ENCODE results near the gene SUSD5.
"Not testable (repeated sequence)": the region's sequence is repeated elsewhere in the genome, so short reads cannot be mapped to it uniquely, and the experiment has no call there.

Gene SUSD5

DNA sequence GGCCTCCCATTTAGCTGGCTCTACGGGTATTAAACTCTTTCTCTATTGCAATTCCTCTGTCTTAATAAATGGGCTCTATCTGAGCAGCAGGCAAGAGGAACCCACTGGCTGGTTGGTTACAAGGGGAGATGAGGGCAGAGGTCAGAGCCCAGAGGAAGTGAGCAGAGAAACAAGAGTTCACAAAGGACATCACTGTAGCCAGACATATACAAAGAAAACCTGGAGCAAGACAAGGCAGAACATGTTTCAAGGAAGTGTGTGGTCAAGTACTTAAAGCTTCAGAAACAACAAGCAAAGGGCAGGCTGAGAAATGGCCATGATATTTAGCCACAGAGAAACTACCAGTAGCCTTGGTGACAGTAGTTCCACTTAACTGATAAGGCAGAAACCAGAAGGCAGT lies 24.3 kb downstream of the SUSD5 start:
- DNase-seq (ENCODE audit: low read depth), result no peak

GRCh38 chr3:33187368-33187634 lies 31.3 kb downstream of the SUSD5 start:
- DNase-seq (ENCODE audit: low read depth), result no peak

DNA sequence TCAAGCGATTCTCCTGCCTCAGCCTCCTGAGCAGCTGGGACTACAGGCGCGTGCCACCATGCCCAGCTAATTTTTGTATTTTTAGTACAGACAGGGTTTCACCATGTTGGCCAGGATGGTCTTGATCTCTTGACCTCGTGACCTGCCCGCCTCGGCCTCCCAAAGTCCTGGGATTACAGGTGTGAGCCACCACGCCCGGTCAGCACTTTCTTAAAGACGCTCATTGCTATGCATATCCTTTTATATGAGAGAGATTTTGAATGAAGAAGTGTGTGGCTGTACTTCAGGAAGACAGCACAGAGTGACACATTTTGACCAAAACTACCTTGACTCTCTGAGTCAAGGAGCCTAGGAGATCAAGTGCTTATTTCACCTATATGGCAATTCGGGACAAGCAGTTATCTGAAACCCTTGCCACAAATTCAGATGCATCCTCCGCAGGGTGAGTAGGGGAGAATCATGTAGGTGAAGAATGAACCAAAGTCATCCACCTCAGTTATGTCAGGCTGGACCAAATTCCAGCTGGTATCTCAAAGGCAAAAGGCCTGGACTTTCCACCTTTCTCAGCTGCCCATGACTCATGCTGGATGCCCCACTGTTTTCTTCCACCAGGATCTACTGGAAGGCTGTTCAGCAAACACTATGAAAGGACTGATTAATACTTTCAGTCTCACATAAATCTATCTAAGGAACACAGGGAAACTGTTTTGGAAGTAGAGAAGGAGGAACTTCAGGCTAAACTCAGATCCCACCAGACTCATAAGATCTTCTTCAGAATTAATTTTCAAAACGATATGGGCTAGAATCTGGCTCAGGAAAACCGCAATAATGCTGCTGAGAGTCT lies 31.9 kb downstream of the SUSD5 start:
- DNase-seq (ENCODE audit: low read depth), result no peak

DNA sequence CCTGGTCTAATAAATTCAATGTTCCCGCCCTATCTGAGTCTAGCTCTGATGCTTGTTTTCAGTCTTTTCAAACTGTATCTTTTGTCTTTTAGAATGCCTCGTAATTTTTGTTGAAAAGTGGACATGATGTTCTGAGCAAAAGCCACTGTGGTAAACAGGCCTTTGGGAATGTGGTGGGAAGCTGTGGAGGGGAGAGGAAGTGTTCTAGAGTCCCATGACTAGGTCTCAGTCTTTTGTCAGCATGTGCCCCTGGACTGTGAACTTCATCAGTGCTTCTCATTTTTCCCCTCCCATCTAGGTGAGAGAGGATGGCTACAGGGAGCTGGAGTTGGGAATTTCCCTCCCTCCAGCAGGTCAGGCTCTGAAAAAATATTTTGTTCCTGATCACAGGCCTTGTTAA lies 33.7 kb downstream of the SUSD5 start:
- DNase-seq (ENCODE audit: low read depth), result no peak

- DNase-seq (ENCODE audit: low read depth), result not testable (repeated sequence)
Measured at GRCh38 chr3:33181641-33182040, 37.0 kb downstream of the SUSD5 start.

DNA sequence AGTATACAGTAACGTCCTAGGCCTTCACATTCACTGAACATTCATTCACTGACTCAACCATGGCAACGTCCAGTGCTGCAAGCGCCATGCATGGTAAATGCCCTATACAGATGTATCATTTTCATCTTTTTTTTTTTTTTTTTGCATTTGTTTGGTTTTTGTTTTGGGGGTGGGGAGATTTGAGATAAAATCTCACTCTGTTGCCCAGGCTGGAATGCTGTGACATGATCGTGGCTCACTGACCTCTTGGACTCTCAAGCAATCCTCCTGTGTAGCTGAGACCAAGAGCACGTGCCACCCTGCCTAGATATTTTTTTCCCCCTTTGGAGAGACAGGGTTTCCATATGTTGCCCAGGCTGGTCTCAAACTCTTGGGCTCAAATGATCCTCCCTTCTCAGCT lies 37.4 kb downstream of the SUSD5 start:
- no peak for DNase-seq (ENCODE audit: low read depth)

GRCh38 chr3:33179132-33179531 lies 39.5 kb downstream of the SUSD5 start:
- no peak for DNase-seq (ENCODE audit: low read depth)

DNA sequence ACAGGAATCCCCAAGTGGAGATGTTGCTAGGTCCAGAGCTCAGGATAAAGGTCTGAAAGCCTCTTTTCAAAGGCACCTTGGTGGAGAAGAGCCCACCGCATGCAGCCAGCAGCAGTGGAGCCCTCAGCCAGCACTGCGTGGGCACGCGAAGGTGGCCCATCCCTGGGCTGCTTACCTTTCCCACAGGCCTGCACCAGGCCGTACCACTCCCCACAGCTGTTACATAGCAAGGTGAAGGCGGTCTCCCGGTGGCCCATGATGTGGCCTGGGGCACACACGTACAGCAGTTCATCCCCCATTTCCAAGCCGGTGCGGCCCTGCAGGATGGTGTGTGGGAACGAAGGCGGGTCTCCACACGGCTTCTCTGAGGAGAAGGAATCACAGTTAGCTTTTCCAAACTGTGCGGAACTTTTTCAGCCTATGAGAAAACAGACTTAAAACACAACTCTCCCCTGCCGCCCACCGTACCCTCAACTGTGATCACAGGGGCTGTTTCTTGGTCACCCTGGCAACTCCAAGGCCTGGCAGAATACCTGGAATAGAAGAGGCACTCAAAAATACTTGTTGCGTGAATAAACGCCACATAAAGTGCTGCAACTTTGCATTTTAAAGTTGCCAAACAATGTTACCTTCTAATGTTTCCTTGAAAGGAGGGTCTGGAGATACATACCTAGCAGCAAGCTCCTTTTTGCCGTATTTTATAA lies 43.7 kb downstream of the SUSD5 start:
- DNase-seq (ENCODE audit: low read depth), result no peak

DNA sequence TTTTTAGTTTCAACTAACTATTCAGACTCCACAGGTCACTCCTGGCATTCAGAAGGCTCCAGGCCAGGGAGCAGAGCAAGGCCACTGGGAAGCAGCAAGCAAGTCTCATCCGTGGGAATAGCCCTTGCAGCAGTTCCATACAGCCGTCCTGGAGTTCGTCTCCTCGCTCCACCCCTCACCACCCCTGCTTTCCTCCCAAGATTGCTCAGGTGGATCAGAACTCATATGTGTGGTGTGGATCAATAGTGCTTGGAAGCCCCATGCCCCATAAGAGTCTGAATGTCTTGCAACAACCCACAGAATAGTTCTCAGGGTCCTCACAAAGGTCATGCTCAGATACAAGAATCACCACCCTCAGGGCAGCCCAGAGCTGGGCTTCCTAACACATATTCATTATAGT lies 44.5 kb downstream of the SUSD5 start:
- no peak for DNase-seq (ENCODE audit: low read depth)

- no peak for DNase-seq (ENCODE audit: low read depth)
Measured at GRCh38 chr3:33173672-33174071, 44.9 kb downstream of the SUSD5 start.

DNA sequence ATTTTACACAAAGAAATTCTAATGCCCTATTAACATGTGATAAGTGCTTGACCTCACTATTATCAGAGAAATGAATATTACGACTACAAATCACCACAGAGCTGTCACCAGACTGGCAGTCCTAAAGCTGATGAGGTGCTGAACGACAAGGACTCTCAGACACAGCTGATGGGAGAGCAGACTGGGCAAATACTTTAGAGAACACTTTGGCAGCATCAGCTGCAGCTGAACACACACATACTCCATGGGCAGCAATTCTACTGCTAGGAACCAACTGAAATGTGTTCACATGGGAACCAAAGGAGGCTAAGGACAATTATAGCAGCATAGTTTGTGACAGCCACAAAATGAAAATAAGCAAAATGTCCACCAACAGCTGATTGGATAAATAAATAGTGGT lies 45.5 kb downstream of the SUSD5 start:
- DNase-seq (ENCODE audit: low read depth), result no peak

DNA sequence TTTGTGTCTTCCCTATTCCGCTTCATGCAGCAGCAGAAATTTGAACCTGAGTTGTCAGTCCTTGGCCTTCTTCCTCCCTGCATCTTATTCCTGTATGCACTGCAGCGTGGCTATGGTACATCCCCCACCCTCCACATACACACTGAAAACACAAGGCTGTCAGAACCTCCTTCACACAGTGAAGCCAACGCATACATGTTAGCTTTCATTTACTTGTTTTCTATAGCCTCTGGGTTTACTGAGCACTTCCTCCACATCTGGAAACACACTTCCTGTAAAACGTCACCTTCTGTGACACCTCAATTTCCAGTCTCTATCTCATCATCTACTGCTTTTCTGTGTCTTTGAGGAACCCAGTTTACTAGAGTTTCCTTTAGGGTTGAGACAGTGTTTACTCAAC lies 47.0 kb downstream of the SUSD5 start:
- no peak for DNase-seq (ENCODE audit: low read depth)

- no peak for DNase-seq (ENCODE audit: low read depth)
Measured at GRCh38 chr3:33170531-33170930, 48.1 kb downstream of the SUSD5 start.

DNA sequence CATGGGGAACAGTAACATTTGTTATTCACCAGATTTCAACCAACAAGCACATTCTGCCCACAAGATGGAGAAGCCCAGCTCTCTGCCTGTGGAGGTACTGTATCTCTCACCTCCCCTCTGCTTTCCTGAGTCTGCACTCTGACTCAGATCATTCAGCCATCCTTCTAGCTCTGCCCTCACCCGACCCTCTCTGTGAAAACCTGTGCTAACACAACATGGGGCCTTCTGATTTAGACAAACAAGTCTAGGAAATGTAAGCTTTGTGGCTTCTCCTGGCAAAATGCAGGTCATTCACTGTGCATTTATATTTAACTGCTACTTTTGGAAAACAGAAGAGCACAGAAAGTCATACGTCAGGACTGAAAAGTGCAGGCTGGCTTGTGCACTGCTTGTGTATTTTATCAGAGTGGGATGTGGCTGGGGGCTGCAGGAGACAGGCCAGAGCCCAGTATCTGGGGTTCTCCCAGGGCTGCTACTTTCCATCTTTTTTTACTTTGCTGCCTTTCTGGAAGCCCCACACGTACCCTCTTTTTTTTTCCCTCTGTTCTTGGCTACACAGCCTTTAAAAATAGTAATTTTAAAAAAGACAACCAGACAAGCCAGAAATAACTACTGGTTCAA lies 50.8 kb downstream of the SUSD5 start:
- no peak for DNase-seq (ENCODE audit: low read depth)

DNA sequence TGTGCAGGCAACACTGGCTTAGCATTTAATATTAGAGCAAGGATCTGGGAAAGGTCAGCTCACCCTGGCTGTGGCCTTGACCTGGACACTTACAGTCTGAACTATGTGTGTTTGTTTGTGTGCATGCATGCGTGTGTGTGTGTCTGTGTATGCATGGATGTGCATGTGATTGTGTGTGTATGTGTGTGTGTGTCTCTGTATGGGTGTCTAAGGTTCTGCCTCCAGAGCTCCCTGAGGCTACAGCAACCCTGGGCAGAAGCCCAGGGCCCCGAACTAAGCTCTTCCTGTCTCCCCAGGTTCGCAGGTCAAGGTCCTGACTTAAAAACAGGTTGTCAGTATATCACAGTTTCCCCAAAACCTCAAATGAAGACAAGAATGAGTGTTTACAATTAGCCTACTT lies 51.3 kb downstream of the SUSD5 start:
- DNase-seq (ENCODE audit: low read depth), result no peak

GRCh38 chr3:33166095-33166494 lies 52.5 kb downstream of the SUSD5 start:
- DNase-seq (ENCODE audit: low read depth), result no peak

- no peak for DNase-seq (ENCODE audit: low read depth)
Measured at GRCh38 chr3:33165372-33165771, 53.2 kb downstream of the SUSD5 start.

DNA sequence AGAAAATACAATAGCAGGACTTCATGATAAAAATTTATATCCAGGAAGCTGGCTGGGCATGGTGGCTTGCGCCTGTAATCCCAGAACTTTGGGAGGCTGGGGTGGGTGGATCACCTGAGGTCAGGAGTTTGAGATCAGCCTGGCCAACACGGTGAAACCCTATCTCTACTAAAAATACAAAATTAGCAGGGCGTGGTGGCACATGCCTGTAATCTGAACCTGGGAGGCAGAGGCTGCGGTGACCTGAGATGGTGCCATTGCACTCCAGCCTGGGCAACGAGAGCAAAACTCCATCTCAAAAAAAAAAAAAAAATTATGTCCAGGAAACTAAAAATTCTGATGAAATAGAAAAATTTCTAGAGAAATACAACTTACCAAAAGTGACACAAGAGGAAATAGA lies 56.0 kb downstream of the SUSD5 start:
- DNase-seq (ENCODE audit: low read depth), result not testable (repeated sequence)

DNA sequence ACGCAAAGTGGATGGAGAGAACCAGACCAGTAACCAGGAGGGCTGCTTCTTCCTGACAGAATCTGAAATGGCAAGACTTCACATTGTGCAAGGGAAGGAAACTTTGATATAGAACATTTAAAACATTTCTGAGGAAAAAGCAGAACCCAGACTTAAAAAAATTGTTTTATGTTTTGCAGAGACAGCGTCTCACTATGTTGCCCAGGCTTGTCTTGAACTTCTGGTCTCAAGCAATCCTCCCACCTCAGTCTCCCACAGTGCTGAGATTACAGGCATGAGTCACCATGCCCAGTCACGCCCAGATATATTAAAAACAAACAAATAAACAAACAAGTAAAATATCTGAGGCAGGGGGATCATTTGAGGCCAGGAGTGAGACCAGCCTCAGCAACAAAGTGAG lies 58.6 kb downstream of the SUSD5 start:
- no peak for DNase-seq (ENCODE audit: low read depth)

GRCh38 chr3:33159234-33159633 lies 59.4 kb downstream of the SUSD5 start:
- DNase-seq (ENCODE audit: low read depth), result no peak

GRCh38 chr3:33155301-33155700 lies 63.3 kb downstream of the SUSD5 start:
- DNase-seq (ENCODE audit: low read depth), result no peak

GRCh38 chr3:33153782-33154181 lies 64.8 kb downstream of the SUSD5 start:
- no peak for DNase-seq (ENCODE audit: low read depth)

Measured in stimulated activated CD8-positive, alpha-beta memory T cell treated with anti-CD3 and anti-CD28 coated beads, Interleukin-15, amount 100 ng/mL, for 24 hours (primary cell).